ENCODE measurements around the gene SGSM2.

DNA sequence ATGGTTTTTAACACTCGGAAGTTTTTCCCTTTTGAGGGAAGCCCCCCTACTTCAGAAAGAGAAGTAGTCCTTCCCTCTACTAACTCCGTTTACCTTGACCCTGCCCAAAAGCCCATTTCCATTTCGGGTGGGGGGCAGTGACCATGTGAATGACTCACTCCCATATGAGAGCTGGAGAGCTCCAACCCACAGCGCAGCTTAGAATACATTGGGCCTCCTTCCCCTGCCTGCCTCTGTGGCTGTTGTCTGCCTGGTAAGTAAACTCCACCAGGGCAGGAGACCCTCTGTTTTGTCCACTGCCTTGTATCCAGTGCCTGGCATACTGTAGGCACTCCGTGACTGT is 985 bp downstream of the SGSM2 start:
- no peak for TF ChIP-seq POLR2A (IDR thresholded peaks at IDR 0.05)
- TF ChIP-seq CTCF (IDR thresholded peaks at IDR 0.05), result no peak

All from adrenal gland (tissue), 5 donors.